Lung (tissue), 12 donors: Measurements from ENCODE around the gene LCLAT1. TPM values are rescaled to one million over a fixed set of nuclear protein-coding genes. Genes with fewer than 3 reads are reported as not detected.

ENCODE experiments used
- ATAC-seq: fragments of 200-7000 bp; cut with Tn5 transposase; one replicate; pipeline ENCODE4 v1.9.1; 2020; ENCODE audit warnings: moderate number of reproducible peaks; ENCODE audit not compliant: insufficient read depth, low FRiP score
- DNase-seq, 3 donors: peaks; one replicate each; pipeline ENCODE4 v3.0.0-alpha.2; 2013 to 2017
- H3K27ac ChIP-seq, 2 donors: one replicate each; pipeline ENCODE4 v1.5.1; 2013; ENCODE audit warnings: mild to moderate bottlenecking in 2 of 2, moderate library complexity in 2 of 2, control low read depth in 1 of 2, inconsistent platforms in 1 of 2, low read depth in 1 of 2, low read length in 1 of 2
- H3K27me3 ChIP-seq, 3 donors: one replicate each; pipeline ENCODE4 v1.5.1; 2013; ENCODE audit warnings: low read length in 2 of 3; ENCODE audit not compliant: control insufficient read depth in 3 of 3, insufficient read depth in 3 of 3
- H3K36me3 ChIP-seq, 4 donors: one replicate each; pipeline ENCODE4 v1.5.1; 2013; ENCODE audit warnings: low read length in 4 of 4, mild to moderate bottlenecking in 1 of 4, moderate library complexity in 1 of 4; ENCODE audit not compliant: control insufficient read depth in 4 of 4, insufficient read depth in 4 of 4
- H3K4me1 ChIP-seq, 5 donors: one replicate each; pipeline ENCODE4 v1.5.1; 2013; ENCODE audit warnings: low read length in 5 of 5, mild to moderate bottlenecking in 2 of 5, moderate library complexity in 1 of 5; ENCODE audit not compliant: control insufficient read depth in 5 of 5, insufficient read depth in 5 of 5
- H3K4me3 ChIP-seq: one replicate; pipeline ENCODE4 v1.5.1; 2013; ENCODE audit warnings: mild to moderate bottlenecking, control low read depth, moderate library complexity
- H3K9ac ChIP-seq, 2 donors: one replicate each; pipeline ENCODE4 v1.5.1; 2013; ENCODE audit warnings: low read length in 2 of 2, control low read depth in 1 of 2; ENCODE audit not compliant: insufficient read depth in 1 of 2
- H3K9me3 ChIP-seq, 4 donors: one replicate each; pipeline ENCODE4 v1.5.1; 2013; ENCODE audit warnings: low read length in 3 of 4, mild to moderate bottlenecking in 1 of 4, moderate library complexity in 1 of 4; ENCODE audit not compliant: control insufficient read depth in 4 of 4, insufficient read depth in 3 of 4
- WGBS, 2 donors: extraction: QIAGEN DNeasy Blood & Tissue Kit; methylation state at CpG; one replicate each; pipeline ENCODE4 v1.1.7; 2013; 5-methylcytosine and 5-hydroxymethylcytosine counted together
- polyA plus RNA-seq, 2 donors: library from polyadenylated mRNA; stranded (reverse); fragments of 200-250 nt; gene quantifications; one replicate each; pipeline ENCODE4 v1.2.1, GENCODE V29; 2013
- total RNA-seq, 2 donors: library from RNA; depleted of rRNA in 1 of 2; stranded (reverse); fragments of >200 nt in 1 of 2; gene quantifications; one replicate each; pipeline ENCODE4 v1.2.1, GENCODE V29; 2014 to 2021
- TF ChIP-seq, protein P1 (sequence below): IDR thresholded peaks from 2 replicates; pipeline ENCODE4 v1.5.1; 2012; ENCODE audit warnings: mild to moderate bottlenecking; ENCODE audit errors: control extremely low read depth, extremely low read depth
- donor health status: control.
- donor health status: control.
- donor health status: Bipolar disorder and iron deficiency.
- donor health status: healthy.
- donor health status: DM: yes; HTN: yes; CAD: no.

The LCLAT1 gene
- total and polyA plus RNA-seq, 4 donors = 2.4 to 24.2 (median 10.8) TPM

DNA sequence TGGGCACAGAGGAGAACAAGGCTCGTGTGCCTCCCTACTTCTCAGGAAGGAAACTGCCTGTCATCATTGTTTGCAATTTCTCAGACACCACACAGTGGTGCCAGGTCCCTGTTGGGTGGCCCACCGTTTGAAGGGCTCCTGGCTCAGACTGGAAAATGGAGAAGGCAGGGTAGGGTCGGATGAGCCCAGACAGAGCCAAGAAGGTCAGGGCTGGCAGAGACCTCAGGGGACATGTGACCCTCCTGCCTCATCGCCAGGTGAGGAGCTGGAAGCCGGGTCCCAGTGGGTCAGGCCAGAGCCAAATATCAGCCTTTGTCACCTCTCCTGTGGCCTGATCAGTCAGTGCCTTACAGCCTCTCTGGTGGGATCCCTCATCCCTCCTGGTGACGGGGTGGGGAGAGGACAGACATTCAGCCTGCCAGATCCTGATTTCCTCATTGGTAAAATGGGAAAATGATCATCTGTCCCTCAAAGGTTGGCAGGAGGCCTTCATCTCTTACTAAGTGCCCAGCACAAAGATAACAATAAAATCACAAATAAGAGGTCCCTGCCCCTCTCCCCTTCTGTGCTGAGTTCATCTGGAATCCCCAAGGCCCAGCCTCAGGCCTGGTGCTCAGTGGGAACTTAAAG is 242.6 kb downstream of the LCLAT1 start:
- H3K36me3 ChIP-seq = no peaks in the 10 kb centered on the region
- no peak overlapping the region for H3K9ac ChIP-seq
- WGBS, 2 donors = 65 to 66% methylated on average over 6 of the region's 6 CpGs
- no peak for ATAC-seq
- DNase-seq = no peak
- TF ChIP-seq, protein P1, sequence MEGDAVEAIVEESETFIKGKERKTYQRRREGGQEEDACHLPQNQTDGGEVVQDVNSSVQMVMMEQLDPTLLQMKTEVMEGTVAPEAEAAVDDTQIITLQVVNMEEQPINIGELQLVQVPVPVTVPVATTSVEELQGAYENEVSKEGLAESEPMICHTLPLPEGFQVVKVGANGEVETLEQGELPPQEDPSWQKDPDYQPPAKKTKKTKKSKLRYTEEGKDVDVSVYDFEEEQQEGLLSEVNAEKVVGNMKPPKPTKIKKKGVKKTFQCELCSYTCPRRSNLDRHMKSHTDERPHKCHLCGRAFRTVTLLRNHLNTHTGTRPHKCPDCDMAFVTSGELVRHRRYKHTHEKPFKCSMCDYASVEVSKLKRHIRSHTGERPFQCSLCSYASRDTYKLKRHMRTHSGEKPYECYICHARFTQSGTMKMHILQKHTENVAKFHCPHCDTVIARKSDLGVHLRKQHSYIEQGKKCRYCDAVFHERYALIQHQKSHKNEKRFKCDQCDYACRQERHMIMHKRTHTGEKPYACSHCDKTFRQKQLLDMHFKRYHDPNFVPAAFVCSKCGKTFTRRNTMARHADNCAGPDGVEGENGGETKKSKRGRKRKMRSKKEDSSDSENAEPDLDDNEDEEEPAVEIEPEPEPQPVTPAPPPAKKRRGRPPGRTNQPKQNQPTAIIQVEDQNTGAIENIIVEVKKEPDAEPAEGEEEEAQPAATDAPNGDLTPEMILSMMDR = no peak
- H3K27ac ChIP-seq = peak overlapping the region; percentile 49 to 75
- H3K4me3 ChIP-seq = no peak overlapping the region
- no peaks in the 10 kb centered on the region for H3K9me3 ChIP-seq
- no peaks in the 10 kb centered on the region for H3K27me3 ChIP-seq
- H3K4me1 ChIP-seq = peaks cover 0 to 20% (median 6%) of the 10 kb centered on the region in 5 donors

DNA sequence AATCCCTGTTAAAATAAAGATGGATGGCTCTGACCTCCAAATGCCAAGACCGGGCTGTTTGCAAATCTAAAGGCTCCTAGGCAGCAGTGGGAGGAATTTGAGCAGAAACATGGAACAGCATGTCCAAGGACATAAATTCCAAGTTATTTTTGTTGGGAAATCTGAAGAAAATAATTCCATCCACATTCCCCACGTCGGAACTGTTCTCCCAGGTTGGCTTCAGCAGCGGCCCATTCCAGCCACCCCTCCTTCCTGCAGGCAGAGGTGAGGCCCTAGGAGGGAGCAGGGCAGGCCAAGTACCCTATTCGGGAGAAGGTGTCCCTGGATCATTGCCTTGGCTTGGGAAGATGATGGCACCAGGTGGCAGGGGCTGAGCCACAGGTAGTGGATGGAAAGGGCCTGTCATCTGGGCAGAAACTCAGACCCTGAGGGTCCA is 243.1 kb downstream of the LCLAT1 start:
- no peak for ATAC-seq
- TF ChIP-seq, protein P1 = no peak
- Histone ChIP-seq H3K27ac (peak overlapping the region; percentile 63 to 75), H3K9ac (no peak overlapping the region), H3K36me3 (no peaks in the 10 kb centered on the region), H3K27me3 (no peaks in the 10 kb centered on the region), H3K4me1 (peaks cover 4 to 26% (median 8%) of the 10 kb centered on the region in 5 donors), H3K4me3 (no peak overlapping the region), H3K9me3 (no peaks in the 10 kb centered on the region)
- 83 to 86% methylated on average over 5 of the region's 5 CpGs for WGBS, 2 donors
- no peak for DNase-seq

DNA sequence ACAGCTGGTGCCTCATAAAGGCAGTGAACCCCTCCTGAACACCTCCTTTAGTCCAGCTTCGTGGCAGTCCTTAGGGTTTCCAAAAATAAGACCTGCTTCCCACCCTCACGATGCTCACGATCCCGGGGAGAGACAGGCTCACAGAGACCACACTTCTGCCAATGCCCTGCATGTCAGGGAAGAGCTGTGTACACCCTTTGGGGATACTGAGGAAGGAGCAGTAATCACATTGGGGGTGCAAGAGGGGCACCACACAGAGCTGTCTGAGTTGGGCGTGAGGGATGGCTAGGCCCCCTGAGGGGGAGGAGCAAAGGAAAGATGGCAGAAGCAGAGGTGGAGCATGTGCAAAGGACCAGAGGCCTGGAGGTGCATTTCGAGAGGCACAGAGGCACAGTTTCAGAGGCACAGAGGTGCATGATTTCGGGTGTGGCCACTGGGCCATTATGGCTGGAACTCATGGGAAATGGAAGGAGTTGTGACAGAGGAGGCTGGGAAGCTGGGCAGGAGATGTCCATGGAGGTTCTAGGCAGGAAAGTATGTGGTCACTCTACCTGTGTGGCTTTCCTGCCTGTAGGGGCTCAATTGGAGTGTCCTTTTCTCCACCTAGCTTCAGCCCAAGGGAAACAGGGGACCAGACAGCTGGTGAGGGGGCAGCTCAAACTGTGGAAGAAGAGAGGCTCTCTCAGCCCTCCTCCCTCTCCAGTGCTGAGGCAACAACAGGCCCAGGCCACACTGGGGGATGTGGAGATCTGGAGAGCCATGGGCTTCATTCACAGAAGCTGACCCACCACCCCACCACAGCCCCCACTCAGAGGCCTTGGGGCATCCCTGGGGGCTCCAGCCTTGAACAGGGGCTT is 244.3 kb downstream of the LCLAT1 start:
- peak overlapping the region in 1 of 2 donors; percentile 23 for H3K27ac ChIP-seq
- no peak for DNase-seq

More for the DNA sequence above, 244.3 kb downstream of the LCLAT1 start:
- Histone ChIP-seq H3K4me1 (peaks cover 4 to 29% (median 8%) of the 10 kb centered on the region in 5 donors), H3K27me3 (no peaks in the 10 kb centered on the region), H3K9me3 (no peaks in the 10 kb centered on the region), H3K4me3 (no peak overlapping the region), H3K36me3 (no peaks in the 10 kb centered on the region), H3K9ac (no peak overlapping the region)
- 91 to 97% methylated on average over 7 of the region's 7 CpGs for WGBS, 2 donors
- ATAC-seq = no peak
- TF ChIP-seq, protein P1 = no peak
